Spleen (tissue), 11 donors: ENCODE results near the gene RANBP10. TPM values are rescaled to one million over a fixed set of nuclear protein-coding genes. Genes with fewer than 3 reads are reported as not detected.

Source experiments
- DNase-seq: peaks from one replicate; pipeline ENCODE4 v3.0.0-alpha.2; 2020
- H3K27ac ChIP-seq, 8 donors: fragments of 200-600 bp; sonication (generic) in 7 of 8; 1 replicate in 4 of 8; 2 replicates in 4 of 8; pipeline versions ENCODE4 v1.5.0 to v1.8.0; 2016 to 2021; ENCODE audit warnings: inconsistent platforms in 4 of 8, mild to moderate bottlenecking in 4 of 8, moderate library complexity in 1 of 8
- H3K27me3 ChIP-seq, 7 donors: fragments of 200-600 bp; sonication (generic) in 6 of 7; replicated peaks in 1 of 7; 1 replicate in 4 of 7; 2 replicates in 3 of 7; pipeline versions ENCODE4 v1.5.0 to v1.8.0; 2016 to 2021; ENCODE audit warnings: inconsistent platforms in 3 of 7, mild to moderate bottlenecking in 1 of 7
- H3K36me3 ChIP-seq, 6 donors: fragments of 200-600 bp; sonication (generic) in 5 of 6; 1 replicate in 4 of 6; 2 replicates in 2 of 6; pipeline versions ENCODE4 v1.5.0 to v1.8.0; 2016 to 2021; ENCODE audit warnings: inconsistent platforms in 2 of 6
- H3K4me1 ChIP-seq, 6 donors: fragments of 200-600 bp; sonication (generic) in 5 of 6; 1 replicate in 3 of 6; 2 replicates in 3 of 6; pipeline versions ENCODE4 v1.5.0 to v1.8.0; 2016 to 2021; ENCODE audit warnings: inconsistent platforms in 3 of 6
- H3K4me3 ChIP-seq, 8 donors: fragments of 200-600 bp; sonication (generic) in 7 of 8; 1 replicate in 4 of 8; 2 replicates in 4 of 8; pipeline versions ENCODE4 v1.5.0 to v1.8.0; 2016 to 2021; ENCODE audit warnings: inconsistent platforms in 4 of 8, mild to moderate bottlenecking in 4 of 8, moderate library complexity in 2 of 8
- H3K9me3 ChIP-seq, 8 donors: fragments of 200-600 bp; sonication (generic) in 7 of 8; 1 replicate in 4 of 8; 2 replicates in 4 of 8; pipeline versions ENCODE4 v1.5.0 to v1.8.0; 2016 to 2021; ENCODE audit warnings: inconsistent platforms in 4 of 8
- POLR2A ChIP-seq, 3 donors: fragments of 450-650 bp; IDR thresholded peaks; one replicate each; pipeline ENCODE4 v1.5.1; 2017; ENCODE audit warnings: antibody characterized with exemption in 3 of 3, mild to moderate bottlenecking in 1 of 3
- POLR2AphosphoS5 ChIP-seq, 3 donors: sonication (generic); formaldehyde crosslinking; IDR thresholded peaks; one replicate each; pipeline ENCODE4 v1.5.1; 2017; ENCODE audit warnings: antibody characterized with exemption in 3 of 3
- WGBS, 5 donors: extraction: QIAGEN DNeasy Blood & Tissue Kit in 3 of 5; methylation state at CpG; one replicate each; pipeline versions ENCODE4 v1.1.5 to v1.1.7; 2013 to 2018; 5-methylcytosine and 5-hydroxymethylcytosine counted together
- intact Hi-C: fragments of 100-400 bp; cut with DNase I; formaldehyde crosslinking; loops from one replicate; pipeline ENCODE4 v1.15.0; 2023; ENCODE audit warnings: low total_unique reads
- polyA plus RNA-seq, 3 donors: library from polyadenylated mRNA; stranded (reverse); fragments of 200-250 nt; gene quantifications; one replicate each; pipeline ENCODE4 v1.2.1, GENCODE V29; 2013
- total RNA-seq, 7 donors: library from RNA; depleted of rRNA in 3 of 7; stranded (reverse); fragments of >200 nt in 3 of 7; fragmentation: NEBNext Ultra II Directional in 4 of 7; extraction: Animal tissue kit (Norgen Biotek cat#: 25700) in 4 of 7; gene quantifications; one replicate each; pipeline versions ENCODE4 v1.1.0 to v1.2.1, GENCODE V29; 2016 to 2021
- TF ChIP-seq, protein P1 (sequence below), 11 experiments: fragments of 200-600 bp in 7 of 11; fragments of 450-650 bp in 4 of 11; sonication (generic) in 4 of 11; IDR thresholded peaks in 8 of 11; conservative IDR thresholded peaks in 3 of 11; 1 replicate in 7 of 11; 2 replicates in 4 of 11; pipeline versions ENCODE4 v1.4.0 to v1.8.0; 2016 to 2021; ENCODE audit warnings: antibody characterized with exemption in 11 of 11, inconsistent platforms in 4 of 11, mild to moderate bottlenecking in 1 of 11
- donor health status: healthy with polysubstance abuse.
- donor health status: DM: no; HTN: no; CAD: no; lungs with moderate emphysema.
- donor health status: DM: no; HTN: no; CAD: no.
- donor health status: Bipolar disorder and iron deficiency.
- donor health status: healthy.
- donor health status: DM: no; HTN: no; CAD: no.
- donor health status: DM: yes; HTN: yes; CAD: no.

Gene RANBP10
- total and polyA plus RNA-seq, 10 donors = 6.6 to 38.6 (median 22.6) TPM

DNA sequence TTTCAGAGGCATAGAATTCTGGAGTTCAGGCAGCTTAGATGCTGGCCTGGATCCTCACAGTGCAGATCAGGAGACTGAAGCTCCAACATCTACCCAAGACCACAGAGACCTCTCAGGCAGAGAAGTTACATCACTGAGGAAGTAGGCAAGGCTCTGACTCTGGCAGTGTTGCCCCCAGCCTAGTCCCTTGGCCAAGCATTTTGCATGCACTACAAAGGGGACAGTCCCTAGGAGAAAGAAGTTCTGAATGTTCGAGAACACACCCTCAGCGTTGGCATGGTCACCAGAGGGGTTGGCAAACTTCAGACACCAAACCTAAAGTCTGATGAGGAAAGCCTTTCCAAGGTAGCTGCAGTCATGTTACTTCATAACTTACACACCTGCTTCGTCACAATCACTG, 2.5 kb downstream of the RANBP10 start:
- H3K4me1 ChIP-seq = peaks cover 43 to 81% (median 65%) of the 10 kb centered on the region in 6 donors
- H3K27ac ChIP-seq = peak overlapping the region in 2 of 8 donors; percentile 16 to 91
- no peaks in the 10 kb centered on the region for H3K27me3 ChIP-seq
- WGBS, 5 donors = 50 to 61% (median 53%) methylated on average over 3 of the region's 3 CpGs
- intact Hi-C loops = loop anchor here (10.0 kb wide), 2 partner anchors 49 to 279 kb away; partner anchors contain the start of gene RIPOR1
- no peak overlapping the region for H3K4me3 ChIP-seq
- H3K9me3 ChIP-seq = no peaks in the 10 kb centered on the region
- TF ChIP-seq, protein P1, sequence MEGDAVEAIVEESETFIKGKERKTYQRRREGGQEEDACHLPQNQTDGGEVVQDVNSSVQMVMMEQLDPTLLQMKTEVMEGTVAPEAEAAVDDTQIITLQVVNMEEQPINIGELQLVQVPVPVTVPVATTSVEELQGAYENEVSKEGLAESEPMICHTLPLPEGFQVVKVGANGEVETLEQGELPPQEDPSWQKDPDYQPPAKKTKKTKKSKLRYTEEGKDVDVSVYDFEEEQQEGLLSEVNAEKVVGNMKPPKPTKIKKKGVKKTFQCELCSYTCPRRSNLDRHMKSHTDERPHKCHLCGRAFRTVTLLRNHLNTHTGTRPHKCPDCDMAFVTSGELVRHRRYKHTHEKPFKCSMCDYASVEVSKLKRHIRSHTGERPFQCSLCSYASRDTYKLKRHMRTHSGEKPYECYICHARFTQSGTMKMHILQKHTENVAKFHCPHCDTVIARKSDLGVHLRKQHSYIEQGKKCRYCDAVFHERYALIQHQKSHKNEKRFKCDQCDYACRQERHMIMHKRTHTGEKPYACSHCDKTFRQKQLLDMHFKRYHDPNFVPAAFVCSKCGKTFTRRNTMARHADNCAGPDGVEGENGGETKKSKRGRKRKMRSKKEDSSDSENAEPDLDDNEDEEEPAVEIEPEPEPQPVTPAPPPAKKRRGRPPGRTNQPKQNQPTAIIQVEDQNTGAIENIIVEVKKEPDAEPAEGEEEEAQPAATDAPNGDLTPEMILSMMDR (IDR thresholded peaks at IDR 0.05 in 8 of 11, conservative IDR thresholded peaks at IDR 0.05 in 3 of 11) = no peak
- peak in 1 of 3 donors; percentile 64 for TF ChIP-seq POLR2AphosphoS5 (IDR thresholded peaks at IDR 0.05)
- DNase-seq = peak; percentile 80
- H3K36me3 ChIP-seq = peaks cover 0 to 58% (median 10%) of the 10 kb centered on the region in 6 donors

DNA sequence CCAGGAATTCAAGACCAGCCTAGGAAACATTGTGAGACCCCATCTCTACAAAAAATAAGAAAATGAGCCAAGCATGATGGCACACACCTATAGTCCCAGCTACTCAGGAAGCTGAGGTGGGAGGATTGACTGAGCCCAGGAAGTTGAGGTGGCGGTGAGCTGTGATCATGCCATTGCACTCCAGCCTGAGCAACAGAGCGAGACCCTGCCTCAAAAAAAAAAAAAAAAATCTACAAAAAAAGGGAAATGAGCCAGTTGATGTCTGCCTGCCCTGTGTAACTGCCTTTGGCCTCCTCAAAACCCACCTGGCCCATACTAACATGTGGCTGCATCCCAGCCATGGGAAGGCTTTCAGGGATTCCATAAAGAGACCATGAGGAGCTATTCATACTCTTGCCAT, 4.5 kb downstream of the RANBP10 start:
- Histone ChIP-seq H3K27ac (peak overlapping the region in 4 of 8 donors; percentile 12 to 63 (median 25)), H3K4me3 (peak overlapping the region in 1 of 8 donors; percentile 22), H3K27me3 (no peaks in the 10 kb centered on the region), H3K4me1 (peaks cover 38 to 88% (median 61%) of the 10 kb centered on the region in 6 donors), H3K9me3 (no peaks in the 10 kb centered on the region), H3K36me3 (peaks cover 0 to 78% (median 14%) of the 10 kb centered on the region in 6 donors)
- TF ChIP-seq POLR2AphosphoS5 (IDR thresholded peaks at IDR 0.05) (peak in 2 of 3 donors; percentile 44 to 62), POLR2A (IDR thresholded peaks at IDR 0.05) (no peak)
- intact Hi-C loops = loop anchor here (10.0 kb wide), 2 partner anchors 47 to 277 kb away; partner anchors contain the start of gene RIPOR1
- WGBS, 5 donors = 31 to 71% (median 57%) methylated on average over 2 of the region's 2 CpGs
- DNase-seq = peak; percentile 80

DNA sequence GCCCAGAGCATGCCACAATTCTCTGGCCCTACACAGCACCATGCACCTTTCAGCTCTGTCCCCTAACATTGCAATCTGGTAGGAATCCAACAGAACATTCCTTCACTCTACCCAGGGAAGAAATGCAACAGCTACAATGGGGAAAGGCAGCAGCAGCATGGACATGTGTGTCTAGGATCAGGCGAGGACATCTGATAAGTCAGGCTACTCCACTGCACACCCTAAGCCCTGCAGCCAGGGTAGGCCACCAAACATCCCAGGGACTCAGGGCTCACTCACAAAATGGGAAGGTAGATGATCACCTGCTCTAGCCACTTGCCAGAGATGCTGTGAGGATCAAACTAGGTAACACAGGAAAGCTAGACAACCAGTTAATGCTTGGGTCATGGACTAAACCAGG, 5.1 kb downstream of the RANBP10 start:
- peaks cover 38 to 93% (median 60%) of the 10 kb centered on the region in 6 donors for H3K4me1 ChIP-seq
- H3K27me3 ChIP-seq = no peaks in the 10 kb centered on the region
- 93 to 100% (median 96%) methylated on average over 1 of the region's 1 CpG for WGBS, 5 donors
- peak overlapping the region in 1 of 8 donors; percentile 14 for H3K27ac ChIP-seq
- peak overlapping the region in 1 of 8 donors; percentile 22 for H3K4me3 ChIP-seq
- peaks cover 0 to 82% (median 14%) of the 10 kb centered on the region in 6 donors for H3K36me3 ChIP-seq
- DNase-seq = no peak
- intact Hi-C loops = loop anchor here (10.0 kb wide), 2 partner anchors 46 to 276 kb away; partner anchors contain the start of gene RIPOR1
- TF ChIP-seq POLR2A (IDR thresholded peaks at IDR 0.05) = no peak
- TF ChIP-seq, protein P1 (IDR thresholded peaks at IDR 0.05 in 8 of 11, conservative IDR thresholded peaks at IDR 0.05 in 3 of 11) = no peak
- no peak for TF ChIP-seq POLR2AphosphoS5 (IDR thresholded peaks at IDR 0.05)
- H3K9me3 ChIP-seq = no peaks in the 10 kb centered on the region

DNA sequence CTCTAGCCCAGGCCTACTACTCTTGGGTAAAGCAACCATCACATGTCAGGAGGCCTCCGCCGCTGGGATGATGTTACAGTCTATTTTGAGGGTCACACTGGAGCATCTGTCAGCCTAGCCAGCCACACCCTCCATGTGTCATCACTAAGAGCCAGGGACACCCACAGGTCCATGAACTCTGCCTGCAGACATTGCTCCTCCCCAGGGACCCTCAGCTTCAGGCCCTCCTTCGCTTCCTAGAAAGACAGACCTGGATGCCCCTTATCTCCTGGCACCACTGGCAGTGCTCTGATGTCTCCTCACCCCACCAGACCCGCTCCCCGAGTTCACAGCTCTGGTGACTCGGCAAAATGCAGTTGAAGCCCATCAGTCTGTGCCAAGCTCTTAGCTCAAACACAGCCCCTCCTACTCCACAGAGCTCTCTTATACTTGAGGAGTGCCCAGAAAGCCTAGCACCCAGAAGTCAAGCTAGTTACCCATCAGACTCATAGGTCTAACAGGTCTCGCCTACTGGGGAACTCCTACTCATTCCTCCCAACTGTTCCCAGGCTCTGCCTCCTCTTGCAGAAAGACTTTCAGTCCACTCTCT, 5.9 kb downstream of the RANBP10 start:
- no peaks in the 10 kb centered on the region for H3K27me3 ChIP-seq
- intact Hi-C loops = loop anchor here (10.0 kb wide), 2 partner anchors 46 to 276 kb away; partner anchors contain the start of gene RIPOR1
- no peak overlapping the region for H3K27ac ChIP-seq
- no peak for DNase-seq
- peaks cover 0 to 82% (median 14%) of the 10 kb centered on the region in 6 donors for H3K36me3 ChIP-seq
- TF ChIP-seq POLR2A (IDR thresholded peaks at IDR 0.05) (no peak), POLR2AphosphoS5 (IDR thresholded peaks at IDR 0.05) (no peak)
- TF ChIP-seq, protein P1 (IDR thresholded peaks at IDR 0.05 in 8 of 11, conservative IDR thresholded peaks at IDR 0.05 in 3 of 11) = no peak
- H3K9me3 ChIP-seq = no peaks in the 10 kb centered on the region
- H3K4me1 ChIP-seq = peaks cover 33 to 86% (median 54%) of the 10 kb centered on the region in 6 donors
- H3K4me3 ChIP-seq = no peak overlapping the region
- 81 to 89% (median 86%) methylated on average over 6 to 7 of the region's 7 CpGs for WGBS, 5 donors
